ENCODE measurements around the gene GPR75.
"Not testable (repeated sequence)": the region's sequence is repeated elsewhere in the genome, so short reads cannot be mapped to it uniquely, and the experiment has no call there.

GPR75 gene

GRCh38 chr2:53843595-53843994, 16.2 kb downstream of the GPR75 start:
- in situ Hi-C loops (cut with HindIII; ENCODE audit: low sequenced_read_pairs): no loop called here
- H3K4me3 ChIP-seq (ENCODE audit: low read depth, low read length): no peak overlapping the region
- TF ChIP-seq, protein P1, sequence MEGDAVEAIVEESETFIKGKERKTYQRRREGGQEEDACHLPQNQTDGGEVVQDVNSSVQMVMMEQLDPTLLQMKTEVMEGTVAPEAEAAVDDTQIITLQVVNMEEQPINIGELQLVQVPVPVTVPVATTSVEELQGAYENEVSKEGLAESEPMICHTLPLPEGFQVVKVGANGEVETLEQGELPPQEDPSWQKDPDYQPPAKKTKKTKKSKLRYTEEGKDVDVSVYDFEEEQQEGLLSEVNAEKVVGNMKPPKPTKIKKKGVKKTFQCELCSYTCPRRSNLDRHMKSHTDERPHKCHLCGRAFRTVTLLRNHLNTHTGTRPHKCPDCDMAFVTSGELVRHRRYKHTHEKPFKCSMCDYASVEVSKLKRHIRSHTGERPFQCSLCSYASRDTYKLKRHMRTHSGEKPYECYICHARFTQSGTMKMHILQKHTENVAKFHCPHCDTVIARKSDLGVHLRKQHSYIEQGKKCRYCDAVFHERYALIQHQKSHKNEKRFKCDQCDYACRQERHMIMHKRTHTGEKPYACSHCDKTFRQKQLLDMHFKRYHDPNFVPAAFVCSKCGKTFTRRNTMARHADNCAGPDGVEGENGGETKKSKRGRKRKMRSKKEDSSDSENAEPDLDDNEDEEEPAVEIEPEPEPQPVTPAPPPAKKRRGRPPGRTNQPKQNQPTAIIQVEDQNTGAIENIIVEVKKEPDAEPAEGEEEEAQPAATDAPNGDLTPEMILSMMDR (IDR thresholded peaks at IDR 0.05; ENCODE audit: low read depth, low read length): no peak
- DNase-seq (ENCODE audit: low read depth, low spot score): no peak

- TF ChIP-seq, protein P1 (IDR thresholded peaks at IDR 0.05; ENCODE audit: low read depth, low read length): no peak
- no peak for DNase-seq (ENCODE audit: low read depth, low spot score)
- H3K4me3 ChIP-seq (ENCODE audit: low read depth, low read length): no peak overlapping the region
- in situ Hi-C loops (cut with HindIII; ENCODE audit: low sequenced_read_pairs): no loop called here
Measured at GRCh38 chr2:53842891-53843290, 16.9 kb downstream of the GPR75 start.

GRCh38 chr2:53841651-53842050, 18.1 kb downstream of the GPR75 start:
- H3K4me3 ChIP-seq (ENCODE audit: low read depth, low read length); DNase-seq (ENCODE audit: low read depth, low spot score); in situ Hi-C loops (cut with HindIII; ENCODE audit: low sequenced_read_pairs): not testable (repeated sequence)

- TF ChIP-seq, protein P1 (IDR thresholded peaks at IDR 0.05; ENCODE audit: low read depth, low read length): no peak
- in situ Hi-C loops (cut with HindIII; ENCODE audit: low sequenced_read_pairs): no loop called here
- no peak overlapping the region for H3K4me3 ChIP-seq (ENCODE audit: low read depth, low read length)
Measured at GRCh38 chr2:53840580-53840979, 19.2 kb downstream of the GPR75 start.

DNA sequence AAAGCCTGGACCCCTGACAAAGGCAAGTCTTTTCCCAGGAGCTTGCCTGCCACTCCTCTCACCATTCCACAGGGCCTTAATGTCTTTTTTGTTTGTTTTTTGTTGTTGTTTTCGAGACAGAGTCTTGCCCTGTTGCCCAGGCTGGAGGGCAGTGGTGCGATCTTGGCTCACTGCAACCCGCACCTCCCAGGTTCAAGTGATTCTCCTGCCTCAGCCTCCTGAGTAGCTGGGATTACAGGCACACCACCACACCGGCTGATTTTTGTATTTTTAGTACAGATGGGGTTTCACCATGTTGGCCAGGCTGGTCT, 29.8 kb downstream of the GPR75 start:
- DNase-seq (ENCODE audit: low read depth, low spot score); H3K4me3 ChIP-seq (ENCODE audit: low read depth, low read length); in situ Hi-C loops (cut with HindIII; ENCODE audit: low sequenced_read_pairs): not testable (repeated sequence)

More at GRCh38 chr2:53840580-53840979, 19.2 kb downstream of the GPR75 start:
- no peak for DNase-seq (ENCODE audit: low read depth, low spot score)

DNA sequence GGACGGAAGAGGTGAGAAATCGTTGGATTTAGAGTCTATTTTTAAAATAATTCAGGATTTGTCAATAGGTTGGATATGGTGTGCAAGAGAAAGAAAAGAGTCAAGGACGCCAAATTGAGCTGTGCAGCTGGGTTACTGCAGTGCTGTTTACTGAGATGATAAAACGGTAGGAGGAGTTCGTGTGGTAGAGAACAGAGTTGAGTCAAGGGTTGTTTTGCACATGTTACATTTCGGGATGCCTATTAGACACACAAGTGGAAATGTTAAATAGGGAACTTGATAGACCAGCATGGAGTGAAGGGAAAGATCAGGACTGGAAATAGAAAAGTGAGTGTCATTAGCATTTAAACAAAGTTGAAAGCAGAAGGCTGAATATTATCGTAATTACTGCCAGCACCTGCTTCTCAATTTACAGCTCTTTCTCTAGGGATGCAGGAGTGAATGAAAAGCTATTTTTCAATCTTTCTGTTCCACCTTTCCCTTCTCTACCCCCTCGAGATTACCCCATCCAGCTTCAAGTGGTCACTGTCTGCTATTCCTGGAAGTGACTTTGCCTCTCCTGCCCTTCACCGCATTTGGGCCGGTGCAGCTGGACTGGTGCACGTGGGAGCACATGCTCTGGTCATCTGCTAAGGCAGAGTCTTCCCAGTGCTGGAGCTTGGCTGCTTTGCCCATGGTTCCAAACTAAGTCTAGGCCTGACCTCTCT, 30.3 kb downstream of the GPR75 start:
- in situ Hi-C loops (cut with HindIII; ENCODE audit: low sequenced_read_pairs): no loop called here

GRCh38 chr2:53828331-53828730, 31.4 kb downstream of the GPR75 start:
- in situ Hi-C loops (cut with HindIII; ENCODE audit: low sequenced_read_pairs): no loop called here
- DNase-seq (ENCODE audit: low read depth, low spot score): no peak
- TF ChIP-seq, protein P1 (IDR thresholded peaks at IDR 0.05; ENCODE audit: low read depth, low read length): no peak
- H3K4me3 ChIP-seq (ENCODE audit: low read depth, low read length): no peak overlapping the region

More for the DNA sequence above, 30.3 kb downstream of the GPR75 start:
- H3K4me3 ChIP-seq (ENCODE audit: low read depth, low read length): no peak overlapping the region
- TF ChIP-seq, protein P1 (IDR thresholded peaks at IDR 0.05; ENCODE audit: low read depth, low read length): no peak
- DNase-seq (ENCODE audit: low read depth, low spot score): no peak
